Epithelial cell of prostate (primary cell): Measurements from ENCODE around the gene COQ8A.
"Not testable (repeated sequence)": the region's sequence is repeated elsewhere in the genome, so short reads cannot be mapped to it uniquely, and the experiment has no call there.

ENCODE experiments used
- DNase-seq: peaks from one replicate; pipeline ENCODE4 v3.0.0-alpha.2; 2011; ENCODE audit warnings: low read depth, low spot score
- H3K27ac ChIP-seq: fragments of 450-650 bp; 2 replicates; pipeline ENCODE4 v1.5.1; 2017; ENCODE audit warnings: mild to moderate bottlenecking

Gene COQ8A

DNA sequence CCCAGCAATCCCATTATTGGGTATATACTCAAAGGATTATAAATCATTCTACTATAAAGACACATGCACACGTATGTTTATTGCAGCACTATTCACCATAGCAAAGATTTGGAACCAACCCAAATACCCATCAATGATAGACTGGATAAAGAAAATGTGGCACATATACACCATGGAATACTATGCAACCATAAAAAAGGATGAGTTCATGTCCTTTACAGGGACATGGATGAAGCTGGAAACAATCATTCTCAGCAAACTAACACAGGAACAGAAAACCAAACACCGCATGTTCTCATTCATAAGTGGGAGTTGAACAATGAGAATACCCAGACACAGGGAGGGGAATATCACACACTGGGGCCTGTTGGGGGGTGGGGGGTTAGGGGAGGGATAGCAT, 59.5 kb downstream of the COQ8A start:
- H3K27ac ChIP-seq, DNase-seq: not testable (repeated sequence)

GRCh38 chr1:227002531-227003049, 62.5 kb downstream of the COQ8A start:
- no peak for DNase-seq
- no peak overlapping the region for H3K27ac ChIP-seq

DNA sequence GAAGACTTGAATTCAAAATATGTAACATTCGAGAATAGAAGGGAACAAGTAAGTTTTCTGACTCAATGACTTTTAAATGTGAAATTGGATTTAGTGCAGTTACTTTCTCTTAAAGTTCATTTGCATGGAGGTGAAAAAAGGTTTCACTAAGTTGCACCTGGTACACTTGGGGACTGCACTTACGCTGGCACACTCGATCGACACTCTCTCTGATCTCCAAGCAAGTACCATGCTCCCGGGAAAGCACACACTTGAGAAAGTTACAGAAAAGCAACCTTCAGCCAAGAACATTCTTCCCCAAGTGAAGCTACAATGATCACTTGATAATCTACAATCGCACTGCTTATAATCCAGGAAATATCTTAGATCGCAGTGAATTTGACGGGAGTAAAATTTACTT, 63.1 kb downstream of the COQ8A start:
- DNase-seq: no peak
- no peak overlapping the region for H3K27ac ChIP-seq

GRCh38 chr1:227004796-227005195, 64.7 kb downstream of the COQ8A start:
- DNase-seq: no peak
- H3K27ac ChIP-seq: no peak overlapping the region

GRCh38 chr1:227006226-227006796, 66.2 kb downstream of the COQ8A start:
- no peak overlapping the region for H3K27ac ChIP-seq

GRCh38 chr1:227009937-227010336, 69.8 kb downstream of the COQ8A start:
- DNase-seq: no peak
- H3K27ac ChIP-seq: no peak overlapping the region

More at GRCh38 chr1:227006226-227006796, 66.2 kb downstream of the COQ8A start:
- DNase-seq: no peak

DNA sequence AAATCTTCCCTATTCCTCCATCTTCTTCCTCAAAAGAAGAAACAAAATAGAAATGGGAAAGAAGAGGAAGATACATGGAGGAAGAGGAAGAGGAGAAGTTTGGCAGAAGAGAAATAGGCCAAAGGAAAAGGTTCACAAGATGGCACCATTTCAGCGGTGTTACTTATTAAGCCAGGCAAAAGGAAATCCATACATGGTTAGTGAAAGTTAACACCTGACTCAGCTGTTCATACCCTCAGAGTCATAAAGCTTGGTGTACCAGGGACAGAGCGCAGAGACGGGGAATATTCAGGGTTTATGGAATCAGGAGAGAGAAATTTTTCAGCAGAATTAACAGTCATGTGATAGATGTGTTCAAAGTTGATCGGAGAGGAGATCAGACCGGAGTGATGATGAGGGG, 70.6 kb downstream of the COQ8A start:
- no peak for DNase-seq
- no peak overlapping the region for H3K27ac ChIP-seq

DNA sequence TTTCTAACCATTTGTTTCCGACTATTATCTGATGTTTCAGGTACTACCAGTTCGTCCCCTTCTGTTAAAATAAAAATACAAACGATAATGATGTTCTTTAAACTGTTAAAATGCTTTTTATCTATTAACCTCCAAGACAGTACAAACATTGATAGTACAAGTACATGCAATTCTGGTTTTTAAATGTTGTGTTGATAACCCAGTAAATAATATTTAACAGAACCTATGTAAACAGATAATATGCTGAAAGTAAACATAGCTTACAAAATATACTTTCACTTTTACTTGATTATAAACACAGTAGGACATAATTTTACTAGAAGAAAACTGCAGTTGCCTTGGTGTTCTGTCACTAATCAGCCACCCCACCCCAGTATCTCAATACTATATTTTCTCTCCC, 76.9 kb downstream of the COQ8A start:
- no peak for DNase-seq
- H3K27ac ChIP-seq: no peak overlapping the region

- no peak overlapping the region for H3K27ac ChIP-seq
- DNase-seq: no peak
Measured at GRCh38 chr1:227032396-227032795, 92.3 kb downstream of the COQ8A start.

DNA sequence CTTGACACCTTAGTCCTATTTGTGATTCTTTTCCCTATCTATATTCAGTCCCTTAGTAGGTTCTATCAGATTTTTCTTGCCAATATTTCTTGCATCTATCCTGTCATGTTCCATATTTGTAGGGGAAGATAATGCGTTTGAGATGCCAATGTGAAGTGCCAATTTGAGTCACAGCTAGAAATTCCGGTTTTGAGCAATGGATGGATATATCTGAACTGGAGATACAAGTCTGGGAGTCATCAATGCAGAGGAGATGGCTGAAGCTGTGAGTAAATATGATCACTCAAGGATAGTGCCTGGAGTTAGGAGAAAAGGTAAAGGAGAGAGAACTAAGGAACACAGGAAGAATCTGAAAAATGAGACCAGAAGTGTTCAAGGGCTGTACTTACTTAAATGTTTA, 93.8 kb downstream of the COQ8A start:
- no peak overlapping the region for H3K27ac ChIP-seq
- no peak for DNase-seq

DNA sequence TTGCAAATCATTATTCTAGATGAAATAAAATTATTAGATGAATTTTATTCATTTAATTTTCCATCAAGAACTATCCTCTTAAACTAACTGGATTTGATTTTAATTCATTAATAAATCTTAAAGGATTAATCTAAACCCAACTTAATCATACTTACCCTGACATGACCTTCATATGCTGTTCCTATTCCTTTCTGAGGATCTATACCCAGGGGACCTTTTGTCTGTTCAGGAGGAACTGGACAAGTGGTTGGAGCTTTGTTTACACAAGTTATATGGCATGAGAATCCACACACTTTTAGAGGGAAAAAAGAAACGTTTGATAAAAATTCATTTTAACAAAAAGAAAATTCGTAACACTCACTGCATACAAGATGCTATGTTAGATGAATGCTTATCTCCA, 95.2 kb downstream of the COQ8A start:
- DNase-seq: no peak
- no peak overlapping the region for H3K27ac ChIP-seq

DNA sequence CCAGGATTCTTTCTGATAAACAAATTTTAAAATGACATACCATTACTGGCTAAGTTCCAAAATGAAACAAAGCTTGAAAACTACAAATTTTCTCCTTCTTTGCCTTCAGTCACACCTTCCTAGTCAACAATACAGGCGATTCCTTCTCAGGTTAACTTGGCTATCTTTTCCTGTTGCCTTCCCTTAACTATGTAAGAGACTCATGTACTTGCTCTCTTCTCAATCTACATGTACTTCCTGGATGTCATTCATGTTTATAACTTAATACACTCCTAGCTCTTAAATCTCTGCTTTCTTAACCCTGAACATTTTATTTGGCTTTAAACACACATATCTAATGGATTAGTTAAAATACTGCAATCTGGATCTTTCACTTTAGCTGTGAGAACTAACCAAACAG, 97.0 kb downstream of the COQ8A start:
- no peak for DNase-seq
- H3K27ac ChIP-seq: no peak overlapping the region
